Endothelial cell of umbilical vein (primary cell): ENCODE data around the gene RBMS1. TPM values are rescaled to one million over a fixed set of nuclear protein-coding genes. Genes with fewer than 3 reads are reported as not detected.

Experiments used
- BruUV-seq: library from RNA; stranded (reverse); fragments of 400-500 nt; replicated peaks from 2 replicates; lab custom pipeline; 2021; lab: Mats Ljungman, UMichigan
- CTCF ChIA-PET: fragments of 300-600, 350-600 bp; sonication (Branson Sonifier 250); formaldehyde crosslinking; loops from one replicate; lab custom pipeline; 2021; ENCODE audit warnings: antibody characterized with exemption, inconsistent platforms; lab: Charles Lee
- POLR2A ChIA-PET: fragments of 300-600, 350-600 bp; sonication (Branson Sonifier 250); formaldehyde crosslinking; loops from one replicate; lab custom pipeline; 2021; ENCODE audit warnings: antibody characterized with exemption, inconsistent platforms; lab: Charles Lee
- DNase-seq: peaks from one replicate; pipeline ENCODE4 v3.0.0-alpha.2; 2011; ENCODE audit warnings: low read depth, low spot score
- FAIRE-seq: peaks from 2 replicates; lab custom pipeline; 2011; peaks lifted over from hg19 to GRCh38; lab: Jason Lieb, UNC
- H2AFZ ChIP-seq: 2 replicates; pipeline ENCODE4 v1.6.0; 2012; ENCODE audit warnings: low read depth, low read length, control low read depth, inconsistent platforms
- H3K27ac ChIP-seq: 2 replicates; pipeline ENCODE4 v1.5.1; 2011; ENCODE audit warnings: low read depth, mild to moderate bottlenecking, control low read depth, low read length, moderate library complexity; ENCODE audit not compliant: insufficient read depth
- H3K27me3 ChIP-seq, 2 experiments: 2 replicates each; pipeline versions ENCODE4 v1.6.0 to v1.6.1; 2011; ENCODE audit warnings: low read length in 2 of 2, mixed read lengths in 1 of 2; ENCODE audit not compliant: control insufficient read depth in 2 of 2, insufficient read depth in 2 of 2
- H3K36me3 ChIP-seq, 2 experiments: 2 replicates in 1 of 2; 3 replicates in 1 of 2; pipeline ENCODE4 v1.5.1; 2011; ENCODE audit warnings: low read length in 2 of 2, mild to moderate bottlenecking in 1 of 2, moderate library complexity in 1 of 2; ENCODE audit not compliant: control insufficient read depth in 2 of 2, insufficient read depth in 2 of 2; ENCODE audit errors: extremely low read depth in 1 of 2
- H3K4me1 ChIP-seq: 3 replicates; pipeline ENCODE4 v1.5.1; 2011; ENCODE audit warnings: mild to moderate bottlenecking, low read length; ENCODE audit not compliant: control insufficient read depth, insufficient read depth; ENCODE audit errors: extremely low read depth
- H3K4me2 ChIP-seq: 2 replicates; pipeline ENCODE4 v1.6.1; 2011; ENCODE audit warnings: low read length, control low read depth, mixed read lengths; ENCODE audit not compliant: insufficient read depth
- H3K4me3 ChIP-seq, 3 experiments: fragments of 200-600 bp in 1 of 3; sonication (generic), shearing (Covaris generic) in 1 of 3; replicated peaks in 1 of 3; 2 replicates each; pipeline ENCODE4 v1.5.1; 2011 to 2016; ENCODE audit warnings: control low read depth in 3 of 3, low read length in 3 of 3, mild to moderate bottlenecking in 2 of 3, inconsistent platforms in 1 of 3, low read depth in 1 of 3, moderate library complexity in 1 of 3; ENCODE audit not compliant: insufficient read depth in 1 of 3
- H3K79me2 ChIP-seq: 2 replicates; pipeline ENCODE4 v1.6.0; 2012; ENCODE audit warnings: low read length, inconsistent platforms; ENCODE audit not compliant: control insufficient read depth, insufficient read depth
- H3K9ac ChIP-seq: replicated peaks from 2 replicates; pipeline ENCODE3; 2011; ENCODE audit warnings: low read length, control low read depth; ENCODE audit not compliant: insufficient read depth; ENCODE audit errors: extremely low read depth
- H3K9me1 ChIP-seq: replicated peaks from 3 replicates; pipeline ENCODE4 v1.6.0; 2011; ENCODE audit warnings: mild to moderate bottlenecking, low read length; ENCODE audit not compliant: control insufficient read depth, insufficient read depth; ENCODE audit errors: extremely low read depth
- H3K9me3 ChIP-seq: replicated peaks from 2 replicates; pipeline ENCODE4 v1.5.1; 2012; ENCODE audit warnings: low read length, inconsistent platforms; ENCODE audit not compliant: control insufficient read depth, insufficient read depth
- H4K20me1 ChIP-seq: replicated peaks from 2 replicates; pipeline ENCODE3; 2011; ENCODE audit warnings: mild to moderate bottlenecking, low read length; ENCODE audit not compliant: control insufficient read depth, insufficient read depth; ENCODE audit errors: extremely low read depth
- CTCF ChIP-seq, 2 donors: IDR thresholded peaks; 1 replicate in 1 of 2; 2 replicates in 1 of 2; pipeline ENCODE4 v1.5.1; 2011; ENCODE audit warnings: low read length in 2 of 2, mild to moderate bottlenecking in 2 of 2, moderate library complexity in 2 of 2, control low read depth in 1 of 2, inconsistent platforms in 1 of 2, low read depth in 1 of 2; ENCODE audit not compliant: insufficient read depth in 1 of 2; ENCODE audit errors: extremely low read depth in 1 of 2
- EZH2 ChIP-seq: IDR thresholded peaks from 2 replicates; pipeline ENCODE4 v1.6.1; 2012; ENCODE audit warnings: borderline replicate concordance, low read depth, mild to moderate bottlenecking, moderate library complexity, low read length, inconsistent platforms; ENCODE audit not compliant: severe bottlenecking
- FOS ChIP-seq: IDR thresholded peaks from 2 replicates; pipeline ENCODE4 v1.6.1; 2011; ENCODE audit warnings: mild to moderate bottlenecking, low read length, moderate library complexity, borderline replicate concordance; ENCODE audit not compliant: insufficient read depth
- GATA2 ChIP-seq: IDR thresholded peaks from 2 replicates; pipeline ENCODE4 v1.7.0; 2011; ENCODE audit warnings: low read depth, mild to moderate bottlenecking, moderate library complexity, mixed read lengths, low read length; ENCODE audit not compliant: insufficient read length, insufficient read depth
- JUN ChIP-seq: IDR thresholded peaks from 2 replicates; pipeline ENCODE4 v1.6.1; 2011; ENCODE audit warnings: borderline replicate concordance, low read depth; ENCODE audit not compliant: insufficient read length, insufficient read depth
- MAX ChIP-seq: IDR thresholded peaks from 2 replicates; pipeline ENCODE4 v1.6.1; 2011; ENCODE audit not compliant: insufficient read depth, insufficient read length
- MYC ChIP-seq: IDR thresholded peaks from one replicate; pipeline ENCODE4 v1.6.1; 2011; ENCODE audit warnings: mild to moderate bottlenecking, low read depth, low read length
- POLR2A ChIP-seq: IDR thresholded peaks from 2 replicates; pipeline ENCODE4 v1.6.1; 2012; ENCODE audit warnings: low read depth, mild to moderate bottlenecking, control low read depth, low read length
- POLR2AphosphoS5 ChIP-seq: IDR thresholded peaks from 2 replicates; pipeline ENCODE4 v1.6.1; 2012; ENCODE audit warnings: low read depth, mild to moderate bottlenecking, control low read depth, low read length, moderate library complexity; ENCODE audit not compliant: insufficient read depth
- dilution Hi-C: fragments of 300-500 bp; cut with MboI; formaldehyde crosslinking; loops from one replicate; pipeline ENCODE4 v1.15.0; 2019; ENCODE audit warnings: low sequenced_read_pairs; ENCODE audit not compliant: extremely low pct_ligation_motif_present
- intact Hi-C: fragments of 100-400 bp; cut with micrococcal nuclease; formaldehyde crosslinking; loops from one replicate; pipeline ENCODE4 v1.10.0; 2022
- polyA plus RNA-seq, 4 experiments: library from polyadenylated mRNA; depleted of rRNA in 3 of 4; stranded (reverse) in 3 of 4; unstranded in 1 of 4; fragments of >200 nt; gene quantifications; 2 replicates each; pipeline versions ENCODE4 v1.2.1 to v1.2.3, GENCODE V29; 2011 to 2012; ENCODE audit warnings: missing spikeins in 1 of 4
- total RNA-seq: library from RNA; stranded (reverse); gene quantifications from 2 replicates; pipeline ENCODE4 v1.2.3, GENCODE V29; 2021

RBMS1 gene
- total and polyA plus RNA-seq, 2 donors (not counting 3 experiments of a cell fraction or from before 2014, with no cell fraction given) = 60.0 to 93.3 TPM

- TF ChIP-seq CTCF (IDR thresholded peaks at IDR 0.05; ENCODE audit: extremely low read depth in 1 of 2, insufficient read depth in 1 of 2, low read depth in 1 of 2, low read length in 2 of 2) (no peak), MAX (no peak), POLR2AphosphoS5 (no peak), EZH2 (no peak), MYC (no peak), JUN (no peak), FOS (no peak), POLR2A (no peak), GATA2 (no peak)
- H3K9ac ChIP-seq = no peak overlapping the region
- intact Hi-C loops = no loop called here
- no peak overlapping the region for H3K27ac ChIP-seq
- H3K4me3 ChIP-seq = no peak overlapping the region
- H3K4me1 ChIP-seq = no peaks in the 10 kb centered on the region
- ChIA-PET POLR2A (no interaction called here), CTCF (no interaction called here)
- peaks cover 97% of the 10 kb centered on the region for H3K79me2 ChIP-seq
- H3K9me1 ChIP-seq = no peaks in the 10 kb centered on the region
- H3K4me2 ChIP-seq = no peak overlapping the region
- H3K36me3 ChIP-seq = peaks cover 0 to 3% of the 10 kb centered on the region in 2 experiments
- no peaks in the 10 kb centered on the region for H3K9me3 ChIP-seq
- DNase-seq (no peak), FAIRE-seq (no peak)
- H4K20me1 ChIP-seq = no peaks in the 10 kb centered on the region
- dilution Hi-C loops = no loop called here
- BruUV-seq = no TSS peak
- H2AFZ ChIP-seq = no peak overlapping the region
- H3K27me3 ChIP-seq = no peaks in the 10 kb centered on the region
These were observed 150.2 kb downstream of the RBMS1 start for GRCh38 chr2:160343404-160343803.
